Measurements from ENCODE around the gene STK16. TPM values are rescaled to one million over a fixed set of nuclear protein-coding genes. Genes with fewer than 3 reads are reported as not detected.

The STK16 gene
- total and polyA plus RNA-seq, 4 donors: 19.7 to 37.2 (median 24.7) TPM

DNA sequence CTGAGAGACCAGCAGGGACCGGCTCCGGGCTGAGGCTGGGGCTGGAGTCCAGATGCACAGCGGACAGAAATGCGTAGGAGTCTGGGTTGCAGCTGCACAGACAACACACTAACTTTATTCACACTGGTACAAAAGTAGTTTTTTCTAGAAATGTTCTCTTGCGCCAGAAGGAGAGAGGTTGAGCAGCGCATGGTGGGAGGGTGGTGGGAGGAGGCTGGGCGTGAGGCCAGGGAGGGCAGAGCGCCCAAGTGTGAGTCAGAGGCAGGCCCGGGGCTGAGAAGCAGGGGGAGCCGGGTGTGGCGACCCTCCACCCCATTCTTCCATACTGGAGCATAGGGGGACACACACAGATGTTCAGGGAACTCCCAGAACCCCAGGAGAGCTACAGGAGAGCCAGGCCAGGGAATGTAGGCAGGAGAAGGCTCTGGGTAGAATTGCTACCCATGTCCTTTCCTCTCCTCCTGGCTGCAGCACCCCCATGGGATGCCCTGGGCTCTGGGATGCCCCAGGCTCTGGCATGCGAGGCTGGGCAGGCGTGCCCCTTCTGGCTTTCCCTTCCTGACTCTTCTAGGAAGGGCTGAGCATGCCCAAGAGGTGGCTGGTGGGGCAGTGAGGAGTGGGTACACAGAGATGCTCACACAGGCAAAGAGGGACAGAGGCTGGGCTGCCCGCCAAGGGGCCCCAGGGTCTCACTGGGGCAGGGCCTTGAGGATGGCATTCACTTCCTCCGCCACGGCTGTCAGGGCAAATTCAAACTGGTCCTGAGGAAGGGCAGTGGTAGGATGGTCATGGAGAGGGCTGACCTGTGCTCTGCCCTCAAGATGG is 44.5 kb downstream of the STK16 start:
- H3K36me3 ChIP-seq (ENCODE audit: control insufficient read depth in 1 of 2, insufficient read depth in 2 of 2, low read length in 1 of 2): peaks cover 0 to 3% of the 10 kb centered on the region in 2 donors
- DNase-seq (peak; percentile 83 to 94), ATAC-seq (ENCODE audit: low FRiP score) (peak; percentile 87)
- no peaks in the 10 kb centered on the region for H3K9me3 ChIP-seq (ENCODE audit: control insufficient read depth, low read length)
- WGBS, 2 donors: 12 to 14% methylated on average over 16 of the region's 16 CpGs
- intact Hi-C loops (cut with DNase I): loop anchor here (1.0 to 5.0 kb wide), 2 partner anchors 10 to 42 kb away; partner anchors contain the start of genes DNAJB2 (in 1 of the 2), GLB1L (in 1 of the 2) and STK16 (in 1 of the 2)
- H3K4me3 ChIP-seq (ENCODE audit: low read length in 2 of 2): no peak overlapping the region
- H3K27me3 ChIP-seq (ENCODE audit: control insufficient read depth in 1 of 2, insufficient read depth in 2 of 2, low read length in 1 of 2): no peaks in the 10 kb centered on the region
- no peaks in the 10 kb centered on the region for H3K4me1 ChIP-seq (ENCODE audit: control insufficient read depth in 1 of 2, insufficient read depth in 2 of 2, low read length in 2 of 2)
- H3K27ac ChIP-seq (ENCODE audit: low read depth in 1 of 2, low read length in 2 of 2): peak overlapping the region in 1 of 2 donors; percentile 54

GRCh38 chr2:219290381-219291171 is 45.3 kb downstream of the STK16 start:
- Histone ChIP-seq H3K4me1 (ENCODE audit: control insufficient read depth in 1 of 2, insufficient read depth in 2 of 2, low read length in 2 of 2) (no peaks in the 10 kb centered on the region), H3K27ac (ENCODE audit: low read depth in 1 of 2, low read length in 2 of 2) (peak overlapping the region in 1 of 2 donors; percentile 54), H3K9me3 (ENCODE audit: control insufficient read depth, low read length) (no peaks in the 10 kb centered on the region), H3K27me3 (ENCODE audit: control insufficient read depth in 1 of 2, insufficient read depth in 2 of 2, low read length in 1 of 2) (no peaks in the 10 kb centered on the region), H3K36me3 (ENCODE audit: control insufficient read depth in 1 of 2, insufficient read depth in 2 of 2, low read length in 1 of 2) (no peaks in the 10 kb centered on the region), H3K4me3 (ENCODE audit: low read length in 2 of 2) (no peak overlapping the region)
- intact Hi-C loops (cut with DNase I): loop anchor here in 1 of 2 donors (5.0 kb wide), 1 partner anchor 43 kb away; the partner anchor contains the start of genes GLB1L and STK16
- ATAC-seq (ENCODE audit: low FRiP score) (no peak), DNase-seq (peak in 1 of 2 donors; percentile 67)
- 91% methylated on average over 16 of the region's 16 CpGs for WGBS, 2 donors

GRCh38 chr2:219291394-219291793 is 46.1 kb downstream of the STK16 start:
- Histone ChIP-seq H3K27me3 (ENCODE audit: control insufficient read depth in 1 of 2, insufficient read depth in 2 of 2, low read length in 1 of 2) (no peaks in the 10 kb centered on the region), H3K4me3 (ENCODE audit: low read length in 2 of 2) (no peak overlapping the region), H3K4me1 (ENCODE audit: control insufficient read depth in 1 of 2, insufficient read depth in 2 of 2, low read length in 2 of 2) (no peaks in the 10 kb centered on the region), H3K27ac (ENCODE audit: low read depth in 1 of 2, low read length in 2 of 2) (no peak overlapping the region), H3K36me3 (ENCODE audit: control insufficient read depth in 1 of 2, insufficient read depth in 2 of 2, low read length in 1 of 2) (no peaks in the 10 kb centered on the region), H3K9me3 (ENCODE audit: control insufficient read depth, low read length) (no peaks in the 10 kb centered on the region)
- DNase-seq (peak in 1 of 2 donors; percentile 55), ATAC-seq (ENCODE audit: low FRiP score) (no peak)
- 83 to 92% methylated on average over 7 of the region's 7 CpGs for whole genome bisulfite sequencing, 2 donors
- intact Hi-C loops (cut with DNase I): loop anchor here in 1 of 2 donors (5.0 kb wide), 1 partner anchor 44 kb away; the partner anchor contains the start of genes GLB1L and STK16

DNA sequence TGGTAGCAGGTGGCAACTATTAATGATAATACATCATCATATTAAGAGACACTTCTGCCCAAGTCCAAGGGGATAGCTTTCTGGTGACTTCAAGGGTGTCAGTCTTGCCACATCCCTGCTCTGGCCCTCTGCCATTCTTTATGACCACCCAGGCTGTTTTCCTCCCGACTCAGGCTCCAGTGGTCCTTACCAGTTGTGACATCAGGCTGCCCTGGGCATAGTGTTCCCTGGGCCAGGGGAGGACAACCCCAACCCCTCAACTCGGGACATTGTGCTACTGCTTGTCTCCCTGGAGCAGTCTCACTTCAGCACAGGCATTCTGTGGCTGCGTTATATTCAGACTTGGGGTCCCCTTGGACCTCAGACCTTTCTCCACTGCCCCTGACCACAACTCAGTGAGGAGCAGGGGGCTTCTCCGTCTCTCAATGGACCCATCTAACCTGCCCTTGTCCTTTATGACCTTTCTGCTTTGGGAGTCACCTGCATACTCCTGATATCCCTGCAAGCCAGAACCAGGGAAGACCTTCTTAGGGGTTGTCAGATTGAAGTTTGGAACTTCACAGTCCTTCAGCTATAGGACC is 46.7 kb downstream of the STK16 start:
- no peaks in the 10 kb centered on the region for H3K4me1 ChIP-seq (ENCODE audit: control insufficient read depth in 1 of 2, insufficient read depth in 2 of 2, low read length in 2 of 2)

GRCh38 chr2:219292616-219293015 is 47.3 kb downstream of the STK16 start:
- no peak overlapping the region for H3K27ac ChIP-seq (ENCODE audit: low read depth in 1 of 2, low read length in 2 of 2)
- no peaks in the 10 kb centered on the region for H3K27me3 ChIP-seq (ENCODE audit: control insufficient read depth in 1 of 2, insufficient read depth in 2 of 2, low read length in 1 of 2)
- ATAC-seq (ENCODE audit: low FRiP score): no peak
- no peak for DNase-seq
- H3K4me3 ChIP-seq (ENCODE audit: low read length in 2 of 2): no peak overlapping the region
- H3K36me3 ChIP-seq (ENCODE audit: control insufficient read depth in 1 of 2, insufficient read depth in 2 of 2, low read length in 1 of 2): no peaks in the 10 kb centered on the region
- intact Hi-C loops (cut with DNase I): loop anchor here in 1 of 2 donors (5.0 kb wide), 1 partner anchor 45 kb away; the partner anchor contains the start of genes GLB1L and STK16
- no peaks in the 10 kb centered on the region for H3K9me3 ChIP-seq (ENCODE audit: control insufficient read depth, low read length)
- 89 to 92% methylated on average over 9 of the region's 9 CpGs for WGBS, 2 donors
- H3K4me1 ChIP-seq (ENCODE audit: control insufficient read depth in 1 of 2, insufficient read depth in 2 of 2, low read length in 2 of 2): no peaks in the 10 kb centered on the region

More for the DNA sequence above, 46.7 kb downstream of the STK16 start:
- intact Hi-C loops (cut with DNase I): loop anchor here in 1 of 2 donors (5.0 kb wide), 1 partner anchor 45 kb away; the partner anchor contains the start of genes GLB1L and STK16
- H3K36me3 ChIP-seq (ENCODE audit: control insufficient read depth in 1 of 2, insufficient read depth in 2 of 2, low read length in 1 of 2): no peaks in the 10 kb centered on the region
- no peak overlapping the region for H3K4me3 ChIP-seq (ENCODE audit: low read length in 2 of 2)
- no peak overlapping the region for H3K27ac ChIP-seq (ENCODE audit: low read depth in 1 of 2, low read length in 2 of 2)
- no peaks in the 10 kb centered on the region for H3K9me3 ChIP-seq (ENCODE audit: control insufficient read depth, low read length)
- 78 to 81% methylated on average over 4 of the region's 4 CpGs for WGBS, 2 donors
- no peaks in the 10 kb centered on the region for H3K27me3 ChIP-seq (ENCODE audit: control insufficient read depth in 1 of 2, insufficient read depth in 2 of 2, low read length in 1 of 2)
- no peak for ATAC-seq (ENCODE audit: low FRiP score)
- peak in 1 of 2 donors; percentile 48 for DNase-seq

DNA sequence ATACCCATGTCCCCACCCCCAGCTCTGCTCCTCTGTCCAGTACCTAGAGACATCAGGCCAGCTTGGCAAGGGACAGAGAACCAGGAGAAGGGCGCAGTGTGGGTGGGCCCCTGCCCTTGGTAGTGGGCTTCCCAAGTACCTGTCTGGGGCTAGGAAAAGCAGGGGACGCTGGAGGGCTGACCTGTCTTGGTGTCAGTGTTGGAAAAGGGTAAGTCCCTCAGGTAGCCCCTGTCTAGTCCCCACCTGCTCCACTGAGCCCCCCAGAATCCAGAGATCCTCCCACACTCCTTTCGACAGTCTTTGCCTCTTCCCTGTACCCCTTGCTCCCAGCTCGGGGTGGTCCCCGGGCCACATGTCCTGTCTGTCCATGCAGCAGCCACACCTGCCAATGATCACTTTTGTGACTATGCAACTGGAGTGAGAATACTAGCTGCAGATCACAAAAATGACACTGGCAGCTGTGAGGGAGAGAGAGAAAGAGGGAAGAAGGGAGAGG is 48.5 kb downstream of the STK16 start:
- H3K36me3 ChIP-seq (ENCODE audit: control insufficient read depth in 1 of 2, insufficient read depth in 2 of 2, low read length in 1 of 2): no peaks in the 10 kb centered on the region
- no peaks in the 10 kb centered on the region for H3K9me3 ChIP-seq (ENCODE audit: control insufficient read depth, low read length)
- no peaks in the 10 kb centered on the region for H3K27me3 ChIP-seq (ENCODE audit: control insufficient read depth in 1 of 2, insufficient read depth in 2 of 2, low read length in 1 of 2)
- DNase-seq: peak in 1 of 2 donors; percentile 65
- H3K4me1 ChIP-seq (ENCODE audit: control insufficient read depth in 1 of 2, insufficient read depth in 2 of 2, low read length in 2 of 2): no peaks in the 10 kb centered on the region
- H3K4me3 ChIP-seq (ENCODE audit: low read length in 2 of 2): no peak overlapping the region
- no peak for ATAC-seq (ENCODE audit: low FRiP score)
- no peak overlapping the region for H3K27ac ChIP-seq (ENCODE audit: low read depth in 1 of 2, low read length in 2 of 2)
- intact Hi-C loops (cut with DNase I): loop anchor here (1.0 to 5.0 kb wide), 4 partner anchors 15 to 133 kb away; partner anchors contain the start of genes GLB1L (in 1 of the 2), NHEJ1 (in 1 of the 2), STK16 (in 1 of the 2) and TUBA4A (in 1 of the 2)
- 81% methylated on average over 5 of the region's 5 CpGs for WGBS, 2 donors

DNA sequence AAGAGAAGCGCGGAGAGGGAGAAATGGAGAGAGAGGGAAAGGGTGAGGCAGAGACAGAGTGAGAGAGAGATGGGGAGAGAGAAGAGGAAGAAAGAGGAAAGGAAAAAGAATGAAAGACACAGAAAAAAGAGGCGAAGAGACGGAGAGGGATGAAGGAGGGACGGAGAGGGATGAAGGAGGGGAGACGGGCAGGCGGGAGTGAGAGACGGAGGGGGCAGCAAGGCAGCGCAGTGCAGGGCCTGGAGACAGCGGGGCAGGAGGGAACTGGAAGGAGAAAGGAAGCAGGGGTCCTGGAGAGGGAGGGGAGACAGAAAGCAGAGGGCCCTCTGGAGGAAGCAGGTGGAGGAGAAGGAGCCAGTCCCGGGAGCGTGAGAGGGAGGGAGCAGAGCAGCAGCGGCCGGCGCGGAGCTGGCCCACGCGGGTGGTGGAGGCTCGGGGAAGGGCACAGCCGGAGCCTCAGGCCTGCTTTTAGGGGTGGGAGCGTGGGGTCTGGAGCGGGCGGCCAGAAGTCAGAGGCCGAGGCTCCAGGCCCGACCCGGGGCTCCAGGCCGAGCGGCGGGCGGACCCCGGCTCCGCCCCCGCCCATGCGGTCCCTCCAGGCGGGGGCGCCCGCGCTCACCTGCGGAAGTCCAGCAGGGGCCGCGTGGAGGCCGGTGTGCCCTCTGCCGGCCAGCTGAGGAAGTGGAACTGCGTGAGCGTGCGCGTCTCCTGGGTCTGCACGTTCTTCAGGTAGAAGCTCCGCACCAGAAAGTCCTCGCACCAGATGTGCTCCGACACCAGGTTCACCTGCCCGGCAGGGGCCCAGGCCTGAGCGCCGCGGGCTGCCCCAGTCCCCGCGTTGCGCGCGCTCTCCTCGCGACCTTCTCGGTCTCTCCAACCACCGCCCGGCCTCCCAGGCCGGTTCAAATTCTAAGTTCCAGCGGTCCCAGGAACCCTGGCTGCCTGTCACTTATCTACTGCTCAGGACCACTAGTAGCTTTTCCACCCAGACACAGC is 49.4 kb downstream of the STK16 start:
- intact Hi-C loops (cut with DNase I): loop anchor here (1.0 to 5.0 kb wide), 6 partner anchors 16 to 134 kb away; partner anchors contain the start of genes GLB1L (in 1 of the 2), NHEJ1 (in 1 of the 2), SLC23A3 (in 1 of the 2) and STK16 (in 1 of the 2)
- peak overlapping the region; percentile 32 to 60 for H3K4me3 ChIP-seq (ENCODE audit: low read length in 2 of 2)
- H3K9me3 ChIP-seq (ENCODE audit: control insufficient read depth, low read length): no peaks in the 10 kb centered on the region
- H3K4me1 ChIP-seq (ENCODE audit: control insufficient read depth in 1 of 2, insufficient read depth in 2 of 2, low read length in 2 of 2): no peaks in the 10 kb centered on the region
- no peaks in the 10 kb centered on the region for H3K36me3 ChIP-seq (ENCODE audit: control insufficient read depth in 1 of 2, insufficient read depth in 2 of 2, low read length in 1 of 2)
- peak overlapping the region in 1 of 2 donors; percentile 48 for H3K27ac ChIP-seq (ENCODE audit: low read depth in 1 of 2, low read length in 2 of 2)
- no peaks in the 10 kb centered on the region for H3K27me3 ChIP-seq (ENCODE audit: control insufficient read depth in 1 of 2, insufficient read depth in 2 of 2, low read length in 1 of 2)
- ATAC-seq (ENCODE audit: low FRiP score) (peak; percentile 93), DNase-seq (peak; percentile 88 to 96)
- WGBS, 2 donors: 3 to 4% methylated on average over 51 to 67 of the region's 67 CpGs
